Endometrium (tissue), 2 donors: ENCODE measurements around the gene ARNT2.

Experiments
- FAIRE-seq: peaks from 2 replicates; lab custom pipeline; 2012; peaks lifted over from hg19 to GRCh38; lab: Jason Lieb, UNC
- donor health status: control.
- donor health status: control.

The ARNT2 gene

GRCh38 chr15:80442728-80443403 is 38.7 kb downstream of the ARNT2 start:
- FAIRE-seq = no peak

DNA sequence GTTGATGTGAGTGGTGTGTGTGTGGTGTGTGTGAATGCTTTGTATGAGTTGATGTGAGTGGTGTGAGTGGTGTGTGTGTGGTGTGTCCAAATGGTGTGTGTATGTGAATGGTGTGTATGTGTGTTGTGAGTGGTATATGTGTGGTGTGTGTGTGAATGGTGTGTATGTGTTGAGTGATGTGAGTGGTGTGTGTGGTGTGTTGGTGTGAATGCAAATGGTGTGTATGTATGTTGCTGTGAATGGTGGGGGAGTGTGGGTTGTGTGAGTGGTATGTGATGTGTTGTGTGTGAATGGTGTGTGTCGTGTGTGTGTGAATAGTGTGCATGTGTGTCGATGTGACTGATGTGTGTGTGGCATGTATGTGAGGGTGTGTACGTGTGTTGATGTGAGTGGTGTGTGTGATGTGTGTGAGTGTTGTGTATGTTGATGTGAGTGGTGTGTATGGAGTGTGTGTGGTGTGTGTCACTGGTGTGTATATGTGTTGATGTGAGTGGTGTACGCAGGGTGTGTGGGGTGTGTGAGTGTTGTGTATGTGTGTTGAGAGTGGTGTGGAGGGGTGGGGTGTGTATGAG is 40.6 kb downstream of the ARNT2 start:
- no peak for FAIRE-seq

DNA sequence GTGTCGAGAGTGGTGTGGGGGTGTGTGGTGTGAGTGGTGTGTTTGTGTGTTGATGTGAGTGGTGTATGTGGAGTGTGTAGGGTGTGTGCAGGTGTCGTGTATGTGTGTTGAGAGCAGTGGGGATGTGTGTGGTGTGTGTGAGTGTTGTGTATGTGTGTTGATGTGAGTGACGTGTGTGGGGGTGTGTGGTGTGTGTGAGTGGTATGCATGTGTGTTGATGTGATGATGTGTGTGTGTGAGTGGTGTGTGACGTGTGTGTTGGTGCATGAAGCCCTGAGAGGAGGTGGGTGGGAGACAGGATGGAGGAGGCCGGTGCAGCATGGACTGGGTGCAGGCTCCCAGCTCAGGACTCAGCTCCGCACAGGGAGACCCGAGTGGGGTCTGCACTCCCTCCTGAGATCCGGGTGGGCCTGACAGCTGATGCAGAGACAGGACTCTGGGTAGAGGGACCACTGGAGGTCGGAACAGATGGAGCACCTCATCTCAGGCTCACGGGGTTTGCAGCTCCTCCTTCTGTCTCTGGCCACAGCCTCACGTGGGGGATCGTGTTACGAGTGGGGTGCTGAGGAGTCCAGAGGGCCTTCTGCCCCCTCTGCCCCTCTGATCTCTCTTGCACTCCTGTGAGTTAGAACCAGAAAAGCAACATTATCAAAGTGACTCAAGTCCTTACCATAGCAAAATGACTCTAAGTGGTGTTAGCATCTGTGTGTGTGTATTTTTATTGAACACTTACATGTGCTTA is 41.3 kb downstream of the ARNT2 start:
- no peak for FAIRE-seq

- FAIRE-seq = no peak
Measured at GRCh38 chr15:80447077-80447476, 42.9 kb downstream of the ARNT2 start.

- no peak for FAIRE-seq
Measured at GRCh38 chr15:80449825-80450224, 45.6 kb downstream of the ARNT2 start.

GRCh38 chr15:80450811-80451321 is 46.7 kb downstream of the ARNT2 start:
- FAIRE-seq = no peak

DNA sequence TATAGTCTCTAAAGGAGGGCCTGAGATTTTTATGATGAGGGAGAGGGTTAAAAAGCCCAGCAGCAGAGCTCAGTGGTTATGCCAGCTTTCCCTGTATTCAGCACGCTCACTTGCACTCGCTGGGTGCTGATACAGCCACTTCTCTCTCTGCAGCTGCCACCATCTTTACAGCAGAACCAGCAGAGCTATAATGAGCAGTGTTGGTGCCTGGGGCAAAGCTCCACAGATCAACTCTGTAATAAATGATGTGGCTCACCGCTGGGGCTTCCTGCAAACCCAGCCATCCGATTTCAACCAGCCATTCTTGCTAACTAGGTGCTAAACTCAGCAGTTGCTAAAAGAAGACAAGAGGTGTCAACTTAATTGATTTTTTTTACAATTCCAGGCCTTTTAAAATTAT is 48.0 kb downstream of the ARNT2 start:
- no peak for FAIRE-seq

DNA sequence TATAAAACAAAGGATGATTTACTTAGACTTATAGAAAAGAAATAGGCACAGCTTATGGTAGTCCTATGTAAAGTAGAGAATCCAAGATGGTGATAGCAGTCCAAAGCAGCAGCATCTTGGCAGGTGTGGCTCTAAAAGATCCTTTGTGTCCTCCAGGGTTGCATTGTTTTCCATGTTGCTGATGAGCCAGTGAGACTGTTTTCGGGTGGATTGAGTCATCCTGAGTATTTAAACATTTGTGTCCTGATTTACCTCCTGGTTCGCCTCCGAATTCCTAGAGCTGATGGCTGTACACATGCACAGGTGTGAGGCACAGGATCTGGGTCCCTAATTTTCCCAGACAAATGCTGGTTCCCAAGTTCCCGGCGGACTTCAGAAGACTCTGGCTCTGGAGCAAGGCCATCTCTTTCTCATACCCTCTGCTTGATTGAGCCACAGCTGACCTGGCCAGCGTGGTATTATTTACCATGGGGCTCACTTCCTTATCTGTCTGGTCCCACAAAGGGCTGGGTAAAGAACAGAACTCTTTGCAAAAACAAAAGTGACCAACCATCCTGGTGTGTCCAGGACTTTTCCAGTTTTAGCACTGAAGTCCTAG is 51.0 kb downstream of the ARNT2 start:
- FAIRE-seq = no peak

DNA sequence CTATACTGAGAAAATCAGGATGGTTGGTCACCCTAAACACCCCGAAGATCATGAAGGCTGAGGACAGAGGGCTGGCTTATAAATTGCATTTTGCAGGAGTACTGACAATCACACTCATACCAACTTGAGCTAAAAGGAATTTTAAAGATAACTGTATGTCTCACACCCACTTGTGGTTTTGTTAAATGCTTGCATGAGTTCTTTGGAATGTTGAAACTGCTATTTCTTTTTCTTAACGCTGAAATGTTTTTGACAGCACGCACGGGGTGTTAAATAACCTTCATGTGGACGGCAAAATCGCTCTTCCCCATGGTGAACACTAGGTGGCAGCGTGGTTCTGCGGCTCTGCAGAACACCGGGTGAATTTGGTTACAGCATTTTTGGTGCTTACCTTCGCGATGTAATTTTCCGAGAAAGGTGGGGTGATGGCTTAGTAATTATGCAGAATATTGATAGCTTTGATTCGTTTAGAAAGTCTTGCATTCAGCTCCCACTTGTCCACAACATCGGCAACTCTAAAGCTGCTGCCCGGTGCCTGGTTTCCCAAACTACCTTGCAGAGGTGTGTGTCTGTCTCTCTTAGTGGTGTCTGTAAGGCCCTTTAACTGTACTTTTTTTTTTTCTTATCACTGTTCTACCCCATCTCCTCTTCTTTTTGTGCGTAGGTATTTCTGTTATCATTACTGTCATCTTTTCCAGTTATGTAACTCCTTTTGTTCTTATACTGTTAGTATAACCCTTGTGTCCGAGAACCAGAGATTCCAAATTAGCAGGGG is 51.7 kb downstream of the ARNT2 start:
- peak; percentile 79 for FAIRE-seq

- no peak for FAIRE-seq
Measured at GRCh38 chr15:80456517-80457492, 52.6 kb downstream of the ARNT2 start.

GRCh38 chr15:80457896-80458295 is 53.7 kb downstream of the ARNT2 start:
- FAIRE-seq = no peak

DNA sequence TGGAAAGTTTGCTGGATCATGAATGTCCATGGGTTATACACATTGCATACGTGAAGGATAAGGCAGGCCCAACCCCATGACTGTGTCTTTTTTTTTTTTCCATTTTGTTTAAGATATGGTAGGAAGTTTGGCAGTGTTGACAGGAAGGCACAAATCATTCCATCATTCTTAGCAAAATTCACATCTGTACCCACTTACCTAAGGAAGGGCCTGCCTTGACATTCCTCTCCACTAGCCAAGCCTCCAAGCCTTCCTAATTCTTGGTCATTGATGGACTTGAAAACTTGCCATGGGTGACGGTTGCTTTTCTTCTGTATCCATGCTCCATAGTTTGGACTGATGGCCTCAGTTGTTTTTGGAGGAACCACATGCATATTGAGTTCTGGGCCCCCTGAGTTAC is 54.4 kb downstream of the ARNT2 start:
- no peak for FAIRE-seq

GRCh38 chr15:80459380-80459779 is 55.2 kb downstream of the ARNT2 start:
- FAIRE-seq = no peak

DNA sequence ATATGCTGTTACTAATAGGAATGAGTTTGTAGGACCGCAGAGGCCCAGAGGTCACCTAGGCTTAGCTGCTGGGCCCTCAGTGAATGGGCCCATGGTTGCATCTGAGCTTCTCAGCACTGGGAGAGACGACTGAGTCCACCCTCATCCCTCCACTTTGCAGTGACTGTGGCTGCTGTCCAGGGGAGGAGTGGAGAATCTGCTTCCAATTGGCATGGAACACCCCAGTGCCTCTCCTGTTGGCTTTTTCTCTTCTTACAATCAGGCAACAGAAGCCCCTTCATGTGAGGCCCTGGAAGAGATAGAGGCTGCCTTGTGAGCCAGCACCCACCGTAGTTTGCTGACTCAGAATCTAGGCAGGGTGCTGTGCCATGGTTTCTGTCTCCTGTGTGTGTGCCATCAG is 55.6 kb downstream of the ARNT2 start:
- no peak for FAIRE-seq

DNA sequence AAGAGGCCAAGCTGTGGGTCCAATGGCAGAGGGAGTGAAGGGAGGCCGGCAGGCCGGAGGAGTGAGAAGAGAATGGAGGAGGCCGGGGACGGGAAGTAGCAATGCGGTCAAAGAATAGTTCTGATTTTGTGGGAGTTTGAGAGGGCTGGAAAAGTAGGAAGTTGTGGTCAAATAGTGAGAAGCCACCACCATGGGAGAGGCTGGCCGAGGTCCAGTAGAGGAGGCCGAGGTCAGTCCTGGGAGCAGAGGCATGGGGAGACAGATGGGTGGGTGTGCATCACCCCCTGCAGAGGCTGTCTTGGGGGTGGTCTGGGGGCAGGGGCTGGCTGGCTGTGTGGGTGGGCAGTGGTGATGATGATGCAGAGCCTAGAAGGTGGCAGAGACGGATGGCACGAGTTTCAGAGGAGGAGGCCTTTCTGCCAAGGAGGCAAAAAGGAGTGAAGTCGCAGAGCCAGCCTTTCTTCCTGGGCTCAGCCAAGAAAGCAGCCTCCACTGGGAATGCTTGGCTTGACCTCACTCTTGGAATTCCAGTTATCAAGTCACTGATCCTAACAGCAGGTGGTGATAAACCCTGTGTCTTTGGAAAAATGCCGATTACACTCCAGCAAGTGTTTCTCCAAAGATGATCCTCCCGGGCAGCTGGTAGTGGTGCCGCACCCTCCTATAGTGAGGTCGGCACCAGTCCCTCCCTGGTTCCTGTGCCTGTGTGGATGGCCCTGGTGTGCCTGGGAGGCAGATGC is 57.3 kb downstream of the ARNT2 start:
- no peak for FAIRE-seq

DNA sequence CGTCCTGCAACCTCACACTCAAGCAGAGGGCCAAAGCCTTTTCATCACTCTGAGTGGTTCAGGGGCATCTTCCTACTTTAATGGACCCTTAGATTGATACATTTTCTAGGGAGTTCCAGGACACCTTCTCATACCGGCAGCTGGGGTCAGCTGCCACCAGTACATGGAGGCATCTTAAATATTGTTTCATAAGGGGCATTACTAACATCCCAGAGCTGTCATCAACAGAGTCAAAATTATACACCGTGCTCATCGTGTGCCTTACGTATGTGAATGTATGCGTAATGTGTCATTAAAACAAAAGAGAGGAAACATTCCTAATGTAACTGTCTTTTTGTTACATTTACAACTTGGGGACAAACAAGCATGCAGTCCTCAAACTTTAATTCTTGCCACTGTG is 57.9 kb downstream of the ARNT2 start:
- FAIRE-seq = no peak

DNA sequence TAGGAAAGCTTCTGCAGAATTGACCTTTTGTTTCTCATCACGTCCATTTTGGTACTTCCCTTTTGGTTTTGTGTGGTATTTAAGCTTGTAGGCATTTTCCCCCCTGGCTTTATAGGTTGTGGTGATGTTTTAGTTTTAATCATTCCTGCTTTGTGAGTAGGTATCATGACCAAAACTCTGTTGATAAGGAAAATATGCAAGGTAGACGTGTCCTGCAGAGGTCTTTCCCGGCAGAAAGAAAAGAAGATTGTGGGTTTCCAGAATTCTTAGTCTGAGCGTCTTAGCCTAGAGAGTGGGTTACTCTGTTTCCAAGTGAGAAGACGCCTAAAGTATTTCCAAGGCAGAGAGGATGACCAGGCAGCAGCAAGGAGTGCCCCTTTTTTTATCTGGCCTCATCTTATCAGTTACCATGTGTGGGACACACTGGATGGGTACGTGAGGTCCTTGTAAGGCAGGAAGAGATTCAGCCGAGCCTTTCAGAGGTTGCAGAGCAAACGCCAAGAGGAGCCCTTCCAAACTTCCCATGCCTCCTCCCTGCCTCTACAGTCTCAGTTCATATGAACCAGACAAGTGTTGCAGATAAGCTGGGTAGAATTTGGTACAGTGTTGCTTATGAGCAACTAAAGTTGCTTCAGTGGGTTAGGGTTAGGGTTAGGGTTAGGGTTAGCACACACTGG is 58.8 kb downstream of the ARNT2 start:
- no peak for FAIRE-seq

DNA sequence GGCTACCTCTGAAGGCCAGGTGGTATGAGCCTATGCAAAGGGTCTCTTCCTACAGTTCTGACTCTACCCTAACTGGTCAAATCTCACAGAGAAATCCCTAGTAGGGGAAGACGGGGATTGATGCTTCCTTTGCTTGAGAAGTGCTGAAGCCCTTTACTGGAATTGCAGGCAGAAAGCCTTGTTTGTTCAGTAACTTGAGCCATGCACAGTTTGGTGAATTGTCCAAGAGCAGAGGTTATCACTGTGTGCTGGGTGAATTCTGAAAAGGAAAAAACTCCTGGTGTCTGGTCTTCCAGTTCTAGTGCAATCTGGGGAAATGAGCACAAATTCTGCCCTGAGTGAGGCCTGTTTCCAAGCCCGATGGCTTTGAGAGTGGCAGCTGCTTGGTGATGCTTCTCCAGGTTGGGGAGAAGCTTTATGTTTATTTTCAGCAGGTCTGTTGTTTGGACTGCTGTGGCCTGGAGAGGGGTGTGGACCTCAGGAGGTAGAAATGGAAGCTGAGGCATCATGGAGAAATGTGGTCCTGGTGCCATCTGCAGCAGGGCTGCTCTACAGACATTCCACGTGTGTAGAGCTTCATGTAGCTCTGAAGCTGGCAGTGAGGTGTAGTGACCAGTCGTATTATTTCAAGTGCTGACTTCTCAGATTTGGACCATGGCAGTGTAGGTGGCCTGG is 60.9 kb downstream of the ARNT2 start:
- FAIRE-seq = no peak

- no peak for FAIRE-seq
Measured at GRCh38 chr15:80465626-80466005, 61.4 kb downstream of the ARNT2 start.
